ENCODE results near the gene SMOC1. TPM values are rescaled to one million over a fixed set of nuclear protein-coding genes. Genes with fewer than 3 reads are reported as not detected.

The SMOC1 gene
- total RNA-seq, 1 experiment from 2014 or later: 0.68 TPM

- Histone ChIP-seq H3K23ac (ENCODE audit: insufficient read length, low read depth, low read length) (no peak overlapping the region), H3K4me1 (ENCODE audit: insufficient read depth, low read length) (no peaks in the 10 kb centered on the region), H2BK5ac (ENCODE audit: insufficient read length, low read length) (no peak overlapping the region), H3K4me2 (ENCODE audit: insufficient read depth, insufficient read length, low read length) (no peak overlapping the region), H2AFZ (ENCODE audit: low read length) (no peak overlapping the region), H4K5ac (ENCODE audit: insufficient read length, low read depth, low read length) (no peak overlapping the region), H3K27me3 (ENCODE audit: insufficient read depth, low read length) (no peaks in the 10 kb centered on the region), H2AK5ac (ENCODE audit: insufficient read length, low read length) (no peak overlapping the region), H4K8ac (replicated peaks; ENCODE audit: insufficient read length, low read depth, low read length) (no peak overlapping the region), H2BK15ac (ENCODE audit: low read depth, low read length) (no peak overlapping the region), H3K56ac (ENCODE audit: insufficient read length, low read depth, low read length) (no peak overlapping the region), H3K14ac (ENCODE audit: insufficient read depth, low read length) (no peak overlapping the region), H2BK12ac (ENCODE audit: insufficient read length, low read depth, low read length) (no peak overlapping the region), H3K79me2 (ENCODE audit: insufficient read depth, low read length) (no peaks in the 10 kb centered on the region), H3K23me2 (ENCODE audit: insufficient read length, low read depth, low read length, poor library complexity, severe bottlenecking) (no peaks in the 10 kb centered on the region), H4K91ac (ENCODE audit: insufficient read length, low read depth, low read length) (no peak overlapping the region), H4K20me1 (ENCODE audit: control insufficient read depth, insufficient read depth, insufficient read length) (no peaks in the 10 kb centered on the region), H3K79me1 (ENCODE audit: insufficient read depth, low read depth, low read length, poor library complexity, severe bottlenecking) (no peaks in the 10 kb centered on the region), H3K9ac (ENCODE audit: extremely low read depth, insufficient read length, low read length) (no peak overlapping the region), H3K27ac (ENCODE audit: insufficient read length, low read depth, low read length) (no peak overlapping the region), H2BK20ac (ENCODE audit: low read depth, low read length, poor library complexity, severe bottlenecking) (no peak overlapping the region), H3K4ac (ENCODE audit: low read depth, low read length) (no peak overlapping the region), H2BK120ac (ENCODE audit: low read depth, low read length, poor library complexity, severe bottlenecking) (no peak overlapping the region), H3K18ac (ENCODE audit: insufficient read length, low read depth, low read length) (no peak overlapping the region), H3T11ph (ENCODE audit: low read length) (no peak overlapping the region), H3K9me3 (ENCODE audit: control insufficient read depth, low read depth, low read length) (peaks cover 6% of the 10 kb centered on the region)
- peaks cover 8 to 16% of the 10 kb centered on the region in 2 experiments for H3K9me3 Mint-ChIP-seq
- no peak for TF ChIP-seq CTCF (conservative IDR thresholded peaks at IDR 0.05)
- H3K4me3 Mint-ChIP-seq: no peak overlapping the region
- peaks cover 0 to 5% (median 0%) of the 10 kb centered on the region in 3 experiments; a peak in 4 of 7 replicates for H3K36me3 Mint-ChIP-seq (ENCODE audit: insufficient read depth in 1 of 3, low read depth in 3 of 3)
- peaks cover 13% of the 10 kb centered on the region for H3K27me3 Mint-ChIP-seq (ENCODE audit: low read depth)
- no peak overlapping the region for H3K27ac Mint-ChIP-seq
- DNase-seq: no peak
- WGBS (ENCODE audit: extremely low coverage, insufficient read length, low lambda C conversion rate): no CpG with 5 or more reads among the region's 2 CpGs
- H3K4me1 Mint-ChIP-seq: no peaks in the 10 kb centered on the region
These were observed 8.6 kb upstream of the SMOC1 start for GRCh38 chr14:69870613-69871012.

Measured in H9 (cell line).